ENCODE results near the gene OAT. TPM values are rescaled to one million over a fixed set of nuclear protein-coding genes. Genes with fewer than 3 reads are reported as not detected.

The OAT gene
- total RNA-seq, 1 donor from 2014 or later, result 119 TPM

- no peak overlapping the region for H3K4me3 ChIP-seq (ENCODE audit: insufficient read depth, low read depth, low read length)
- H3K4me2 ChIP-seq (ENCODE audit: low read length), result no peak overlapping the region
- no peaks in the 10 kb centered on the region for H3K36me3 Mint-ChIP-seq (ENCODE audit: low read depth, unreplicated experiment)
- no peaks in the 10 kb centered on the region for H3K4me1 ChIP-seq (ENCODE audit: insufficient read depth, low read length)
- H4K20me1 ChIP-seq (ENCODE audit: insufficient read depth, low read length), result no peaks in the 10 kb centered on the region
- TF ChIP-seq, protein P1, sequence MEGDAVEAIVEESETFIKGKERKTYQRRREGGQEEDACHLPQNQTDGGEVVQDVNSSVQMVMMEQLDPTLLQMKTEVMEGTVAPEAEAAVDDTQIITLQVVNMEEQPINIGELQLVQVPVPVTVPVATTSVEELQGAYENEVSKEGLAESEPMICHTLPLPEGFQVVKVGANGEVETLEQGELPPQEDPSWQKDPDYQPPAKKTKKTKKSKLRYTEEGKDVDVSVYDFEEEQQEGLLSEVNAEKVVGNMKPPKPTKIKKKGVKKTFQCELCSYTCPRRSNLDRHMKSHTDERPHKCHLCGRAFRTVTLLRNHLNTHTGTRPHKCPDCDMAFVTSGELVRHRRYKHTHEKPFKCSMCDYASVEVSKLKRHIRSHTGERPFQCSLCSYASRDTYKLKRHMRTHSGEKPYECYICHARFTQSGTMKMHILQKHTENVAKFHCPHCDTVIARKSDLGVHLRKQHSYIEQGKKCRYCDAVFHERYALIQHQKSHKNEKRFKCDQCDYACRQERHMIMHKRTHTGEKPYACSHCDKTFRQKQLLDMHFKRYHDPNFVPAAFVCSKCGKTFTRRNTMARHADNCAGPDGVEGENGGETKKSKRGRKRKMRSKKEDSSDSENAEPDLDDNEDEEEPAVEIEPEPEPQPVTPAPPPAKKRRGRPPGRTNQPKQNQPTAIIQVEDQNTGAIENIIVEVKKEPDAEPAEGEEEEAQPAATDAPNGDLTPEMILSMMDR (IDR thresholded peaks at IDR 0.05; ENCODE audit: insufficient read depth, low read depth, low read length), result no peak
- TF ChIP-seq EZH2 (IDR thresholded peaks at IDR 0.05; ENCODE audit: insufficient read depth, low read length), result no peak
- no peak overlapping the region for H2AFZ ChIP-seq (ENCODE audit: low read depth, low read length)
- no peak overlapping the region for H3K4me3 Mint-ChIP-seq (ENCODE audit: unreplicated experiment)
- no peak overlapping the region for H3K9ac ChIP-seq (ENCODE audit: low read length)
- no peak for FAIRE-seq
- no peaks in the 10 kb centered on the region for H3K9me3 ChIP-seq (ENCODE audit: insufficient read depth, low read depth, low read length)
- peaks cover 56% of the 10 kb centered on the region for H3K27me3 Mint-ChIP-seq (ENCODE audit: low read depth, unreplicated experiment)
- H3K79me2 ChIP-seq (ENCODE audit: insufficient read depth, low read length), result no peaks in the 10 kb centered on the region
- H3K27ac Mint-ChIP-seq (ENCODE audit: unreplicated experiment), result no peak overlapping the region
- no peak for DNase-seq (ENCODE audit: low read depth)
- no peak overlapping the region for H3K27ac ChIP-seq (ENCODE audit: low read depth, low read length)
- H3K27me3 ChIP-seq (ENCODE audit: insufficient read depth, low read length), result peaks cover 19% of the 10 kb centered on the region
- H3K9me3 Mint-ChIP-seq (ENCODE audit: unreplicated experiment), result peaks cover 3% of the 10 kb centered on the region
- no peaks in the 10 kb centered on the region for H3K36me3 ChIP-seq (ENCODE audit: insufficient read depth, low read length)
- no peaks in the 10 kb centered on the region for H3K4me1 Mint-ChIP-seq (ENCODE audit: low read depth, unreplicated experiment)
These were observed 35.2 kb downstream of the OAT start for GRCh38 chr10:124383496-124383895.

- Mint-ChIP-seq H3K4me1 (ENCODE audit: low read depth, unreplicated experiment) (no peaks in the 10 kb centered on the region), H3K4me3 (ENCODE audit: unreplicated experiment) (no peak overlapping the region), H3K27ac (ENCODE audit: unreplicated experiment) (no peak overlapping the region), H3K27me3 (ENCODE audit: low read depth, unreplicated experiment) (peaks cover 69% of the 10 kb centered on the region), H3K36me3 (ENCODE audit: low read depth, unreplicated experiment) (no peaks in the 10 kb centered on the region), H3K9me3 (ENCODE audit: unreplicated experiment) (peaks cover 3% of the 10 kb centered on the region)
- no peaks in the 10 kb centered on the region for H3K4me1 ChIP-seq (ENCODE audit: insufficient read depth, low read length)
- no peak overlapping the region for H3K4me2 ChIP-seq (ENCODE audit: low read length)
- no peak overlapping the region for H3K27ac ChIP-seq (ENCODE audit: low read depth, low read length)
- TF ChIP-seq, protein P1 (IDR thresholded peaks at IDR 0.05; ENCODE audit: insufficient read depth, low read depth, low read length), result no peak
- peak; percentile 15 for TF ChIP-seq EZH2 (IDR thresholded peaks at IDR 0.05; ENCODE audit: insufficient read depth, low read length)
- H3K36me3 ChIP-seq (ENCODE audit: insufficient read depth, low read length), result no peaks in the 10 kb centered on the region
- no peak overlapping the region for H2AFZ ChIP-seq (ENCODE audit: low read depth, low read length)
- H3K9ac ChIP-seq (ENCODE audit: low read length), result no peak overlapping the region
- H4K20me1 ChIP-seq (ENCODE audit: insufficient read depth, low read length), result no peaks in the 10 kb centered on the region
- FAIRE-seq, result no peak
- peaks cover 28% of the 10 kb centered on the region for H3K27me3 ChIP-seq (ENCODE audit: insufficient read depth, low read length)
- no peaks in the 10 kb centered on the region for H3K79me2 ChIP-seq (ENCODE audit: insufficient read depth, low read length)
- no peaks in the 10 kb centered on the region for H3K9me3 ChIP-seq (ENCODE audit: insufficient read depth, low read depth, low read length)
- DNase-seq (ENCODE audit: low read depth), result peak; percentile 54
- H3K4me3 ChIP-seq (ENCODE audit: insufficient read depth, low read depth, low read length), result no peak overlapping the region
These were observed 37.6 kb downstream of the OAT start for GRCh38 chr10:124381011-124381611.

DNA sequence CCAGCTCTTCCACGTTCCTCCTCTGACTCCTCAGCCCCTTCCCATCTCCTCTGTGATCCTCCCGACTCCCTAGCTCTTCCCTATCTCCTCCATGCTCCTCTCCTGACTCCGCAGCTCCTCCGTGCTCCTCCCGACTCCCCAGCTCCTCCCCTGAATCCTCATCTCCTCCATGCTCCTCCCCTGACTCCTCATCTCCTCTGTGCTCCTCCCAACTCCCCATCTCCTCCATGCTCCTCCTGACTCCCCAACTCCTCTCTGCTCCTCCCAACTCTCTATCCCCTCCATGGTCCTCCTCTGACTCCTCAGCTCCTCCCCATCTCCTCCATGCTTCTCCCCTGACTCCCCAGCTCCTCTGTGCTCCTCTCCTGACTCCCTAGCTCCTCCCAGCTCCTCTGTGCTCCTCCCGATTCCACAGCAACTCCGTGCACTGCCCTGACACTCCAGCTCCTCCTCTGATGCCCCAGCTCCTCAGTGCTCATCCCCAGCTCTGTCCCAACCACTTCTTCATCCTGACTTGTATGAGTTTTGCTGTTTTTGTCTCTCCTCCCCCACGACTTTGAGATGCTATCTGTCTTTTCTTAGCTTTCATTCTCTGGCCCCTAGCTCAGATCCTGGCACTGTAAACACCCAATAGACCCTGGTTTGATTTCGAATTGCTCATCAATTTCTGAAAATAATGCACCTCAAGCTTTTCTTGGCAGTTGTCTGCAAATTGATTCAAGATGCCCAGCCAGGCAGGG is 38.3 kb downstream of the OAT start:
- no peaks in the 10 kb centered on the region for H3K36me3 ChIP-seq (ENCODE audit: insufficient read depth, low read length)
- H2AFZ ChIP-seq (ENCODE audit: low read depth, low read length), result no peak overlapping the region
- H3K27ac ChIP-seq (ENCODE audit: low read depth, low read length), result no peak overlapping the region
- FAIRE-seq, result no peak
- Mint-ChIP-seq H3K27me3 (ENCODE audit: low read depth, unreplicated experiment) (peaks cover 68% of the 10 kb centered on the region), H3K4me3 (ENCODE audit: unreplicated experiment) (no peak overlapping the region), H3K4me1 (ENCODE audit: low read depth, unreplicated experiment) (no peaks in the 10 kb centered on the region), H3K27ac (ENCODE audit: unreplicated experiment) (no peak overlapping the region), H3K9me3 (ENCODE audit: unreplicated experiment) (peaks cover 3% of the 10 kb centered on the region), H3K36me3 (ENCODE audit: low read depth, unreplicated experiment) (no peaks in the 10 kb centered on the region)
- no peak overlapping the region for H3K4me3 ChIP-seq (ENCODE audit: insufficient read depth, low read depth, low read length)
- H3K4me2 ChIP-seq (ENCODE audit: low read length), result no peak overlapping the region
- H3K27me3 ChIP-seq (ENCODE audit: insufficient read depth, low read length), result peaks cover 28% of the 10 kb centered on the region
- no peak overlapping the region for H3K9ac ChIP-seq (ENCODE audit: low read length)
- DNase-seq (ENCODE audit: low read depth), result no peak
- no peaks in the 10 kb centered on the region for H4K20me1 ChIP-seq (ENCODE audit: insufficient read depth, low read length)
- H3K4me1 ChIP-seq (ENCODE audit: insufficient read depth, low read length), result no peaks in the 10 kb centered on the region
- H3K79me2 ChIP-seq (ENCODE audit: insufficient read depth, low read length), result no peaks in the 10 kb centered on the region
- H3K9me3 ChIP-seq (ENCODE audit: insufficient read depth, low read depth, low read length), result no peaks in the 10 kb centered on the region
- TF ChIP-seq, protein P1 (IDR thresholded peaks at IDR 0.05; ENCODE audit: insufficient read depth, low read depth, low read length), result no peak
- TF ChIP-seq EZH2 (IDR thresholded peaks at IDR 0.05; ENCODE audit: insufficient read depth, low read length), result no peak
